ENCODE results near the gene PLA2G3.
A peak's percentile ranks its signal among the peaks of the same experiment; 100 is the strongest.
"Not testable (repeated sequence)": the region's sequence is repeated elsewhere in the genome, so short reads cannot be mapped to it uniquely, and the experiment has no call there.

PLA2G3 gene, protein sequence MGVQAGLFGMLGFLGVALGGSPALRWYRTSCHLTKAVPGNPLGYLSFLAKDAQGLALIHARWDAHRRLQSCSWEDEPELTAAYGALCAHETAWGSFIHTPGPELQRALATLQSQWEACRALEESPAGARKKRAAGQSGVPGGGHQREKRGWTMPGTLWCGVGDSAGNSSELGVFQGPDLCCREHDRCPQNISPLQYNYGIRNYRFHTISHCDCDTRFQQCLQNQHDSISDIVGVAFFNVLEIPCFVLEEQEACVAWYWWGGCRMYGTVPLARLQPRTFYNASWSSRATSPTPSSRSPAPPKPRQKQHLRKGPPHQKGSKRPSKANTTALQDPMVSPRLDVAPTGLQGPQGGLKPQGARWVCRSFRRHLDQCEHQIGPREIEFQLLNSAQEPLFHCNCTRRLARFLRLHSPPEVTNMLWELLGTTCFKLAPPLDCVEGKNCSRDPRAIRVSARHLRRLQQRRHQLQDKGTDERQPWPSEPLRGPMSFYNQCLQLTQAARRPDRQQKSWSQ

GRCh38 chr22:31139866-31140716 lies at the start of gene PLA2G3:
Gene PLA2G3 (minus strand): TSS chr22:31140508. CDS start chr22:31140354, 154 bp downstream.
- peak; percentile 54 for DNase-seq (ENCODE audit: low spot score)

GRCh38 chr22:31187627-31188026 lies 47.3 kb upstream of the PLA2G3 start:
- DNase-seq (ENCODE audit: low spot score): no peak

DNA sequence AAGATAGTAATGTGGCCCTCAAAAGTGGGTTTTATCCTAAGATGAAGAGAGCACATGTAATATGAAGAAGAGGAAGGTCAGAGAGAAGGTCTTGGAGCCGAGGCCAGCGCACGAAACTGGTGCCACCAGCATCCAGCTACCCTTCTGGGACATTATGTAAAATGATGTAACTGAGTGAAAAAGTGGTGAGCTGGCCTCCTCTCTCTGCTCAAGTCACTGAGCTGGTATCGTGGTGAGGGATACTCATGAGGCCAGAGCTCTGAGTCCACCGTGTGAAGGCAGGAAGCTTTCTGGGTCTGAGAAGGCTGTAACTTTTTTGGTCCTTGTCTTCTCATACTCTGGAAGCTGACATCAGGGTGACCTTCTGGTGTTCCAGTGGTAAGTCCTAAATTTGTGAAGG lies 44.7 kb upstream of the PLA2G3 start:
- no peak for DNase-seq (ENCODE audit: low spot score)

GRCh38 chr22:31184015-31184414 lies 43.7 kb upstream of the PLA2G3 start:
- no peak for DNase-seq (ENCODE audit: low spot score)

DNA sequence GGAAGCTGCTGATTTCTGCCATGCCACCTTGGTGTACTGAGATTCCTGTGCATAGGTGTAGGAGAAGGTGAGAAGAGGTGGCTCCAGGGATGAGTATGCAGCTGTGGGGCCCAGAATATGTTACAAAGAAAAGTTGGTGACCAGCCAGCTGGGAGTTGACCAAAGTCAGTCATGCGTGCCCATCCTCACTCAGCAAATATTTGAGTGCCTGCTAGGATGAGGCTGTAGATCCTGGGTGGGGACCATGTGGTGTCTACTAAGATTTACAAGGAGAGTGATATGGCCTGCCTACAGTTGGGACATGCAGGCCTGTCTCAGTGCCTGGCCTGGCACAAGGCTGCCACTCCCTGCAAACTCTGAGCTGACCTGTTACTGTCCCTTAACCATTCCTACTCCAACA lies 39.0 kb upstream of the PLA2G3 start:
- peak; percentile 70 for DNase-seq (ENCODE audit: low spot score)

DNA sequence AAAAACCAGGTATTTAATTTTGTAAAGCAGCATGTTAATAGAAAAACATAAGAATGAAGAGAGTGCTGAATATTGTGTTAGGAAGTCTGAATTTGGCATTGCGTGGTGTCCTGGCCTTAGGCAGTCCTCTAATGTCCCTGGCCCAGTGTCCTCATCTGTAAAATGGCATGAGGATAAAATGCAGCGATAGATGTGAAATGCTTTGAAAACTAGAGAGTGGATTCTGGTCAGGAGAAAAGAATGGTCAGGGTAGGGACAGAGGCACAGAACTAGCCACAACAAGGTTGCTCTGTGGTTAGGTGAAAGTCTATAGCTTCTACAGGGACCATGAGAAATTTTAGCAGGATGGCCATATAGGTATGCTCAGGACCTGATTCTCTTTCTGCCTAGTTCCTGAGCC lies 38.6 kb upstream of the PLA2G3 start:
- no peak for DNase-seq (ENCODE audit: low spot score)

GRCh38 chr22:31177420-31178162 lies 37.3 kb upstream of the PLA2G3 start:
- DNase-seq (ENCODE audit: low spot score): peak; percentile 91

DNA sequence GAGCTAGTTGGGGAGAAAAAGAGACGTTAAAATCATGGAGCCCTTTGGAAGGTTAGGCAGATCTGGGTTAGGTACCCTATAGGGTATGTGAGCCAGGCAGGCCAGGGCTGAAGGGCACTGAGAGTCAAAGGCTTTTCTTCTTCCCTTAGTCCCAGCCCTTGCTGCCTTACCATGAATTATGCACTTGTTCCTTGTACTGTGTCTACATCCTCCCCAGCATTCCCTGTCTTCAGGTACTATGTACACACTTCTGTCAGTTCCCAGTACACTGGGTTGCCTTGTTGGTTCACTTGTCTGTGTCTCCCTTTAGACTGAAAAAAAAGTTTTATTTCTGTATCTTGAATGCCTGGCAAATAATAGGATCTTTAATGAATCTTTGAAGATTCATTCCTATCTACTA lies 36.6 kb upstream of the PLA2G3 start:
- DNase-seq (ENCODE audit: low spot score): no peak

DNA sequence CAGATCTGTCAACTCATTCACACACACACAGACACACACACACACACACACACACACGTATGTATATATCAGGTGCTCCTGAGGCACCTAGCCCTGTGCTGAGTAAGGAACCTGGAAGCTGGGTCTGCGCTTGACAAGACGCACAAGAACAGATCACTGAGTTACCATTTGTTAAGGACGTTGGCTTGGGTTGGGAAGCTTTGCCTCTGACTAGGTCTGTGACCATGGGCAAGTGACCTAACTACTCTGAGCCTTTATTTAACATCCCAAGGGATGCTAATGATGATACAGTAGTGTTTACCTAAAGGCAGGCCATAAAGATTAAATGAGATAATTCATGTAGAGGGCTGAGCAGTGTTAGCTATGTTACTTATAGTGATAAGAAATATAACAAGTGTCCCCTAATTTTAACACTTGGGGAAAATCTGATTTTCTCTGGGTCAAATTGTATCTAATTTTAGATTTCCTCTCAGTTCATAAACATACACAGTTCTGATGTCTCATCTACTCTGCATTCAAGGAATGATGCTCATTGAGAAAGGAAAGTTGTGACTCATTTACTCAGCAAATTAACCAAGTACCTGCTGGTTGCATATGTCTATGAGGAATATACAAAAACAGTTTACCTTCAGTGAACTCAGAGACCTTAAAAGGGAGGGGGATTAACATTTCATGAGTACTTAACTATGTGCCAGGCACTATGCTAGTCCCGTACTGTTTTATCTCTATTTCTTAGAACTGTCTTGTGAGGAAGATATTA lies 33.3 kb upstream of the PLA2G3 start:
- DNase-seq (ENCODE audit: low spot score): peak; percentile 81

DNA sequence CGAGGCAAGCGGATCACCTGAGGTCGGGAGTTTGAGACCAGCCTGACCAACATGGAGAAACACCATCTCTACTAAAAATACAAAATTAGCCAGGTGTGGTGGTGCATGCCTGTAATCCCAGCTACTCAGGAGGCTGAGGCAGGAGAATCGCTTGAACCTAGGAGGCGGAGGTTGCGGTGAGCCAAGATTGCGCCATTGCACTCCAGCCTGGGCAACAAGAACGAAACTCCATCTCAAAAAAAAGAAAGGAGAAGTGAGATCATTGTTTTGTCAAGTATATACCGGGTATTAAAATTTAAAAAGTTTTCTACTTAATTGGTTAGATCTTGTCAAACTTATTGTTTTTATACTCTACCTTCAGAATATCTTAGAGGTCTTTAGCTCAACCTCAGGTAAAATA lies 31.4 kb upstream of the PLA2G3 start:
- not testable (repeated sequence) for DNase-seq (ENCODE audit: low spot score)

DNA sequence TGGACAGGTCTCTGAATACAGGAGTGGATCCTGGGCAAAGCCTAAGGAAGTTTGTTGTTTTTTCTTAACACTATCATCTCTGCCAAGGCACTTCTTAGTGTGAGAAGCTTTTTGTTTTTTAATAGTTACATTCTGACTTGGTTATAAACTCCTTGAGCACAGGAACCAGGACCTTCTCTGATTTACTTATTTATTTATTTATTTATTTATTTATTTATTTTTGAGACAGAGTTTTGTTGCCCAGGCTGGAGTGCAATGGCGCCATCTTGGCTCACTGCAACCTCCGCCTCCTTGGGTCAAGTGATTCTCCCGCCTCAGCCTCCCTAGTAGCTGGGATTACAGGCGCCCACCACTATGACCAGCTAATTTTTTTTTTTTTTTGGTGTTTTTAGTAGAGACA lies 30.7 kb upstream of the PLA2G3 start:
- no peak for DNase-seq (ENCODE audit: low spot score)

- no peak for DNase-seq (ENCODE audit: low spot score)
Observed at GRCh38 chr22:31162015-31162765, 21.9 kb upstream of the PLA2G3 start.

DNA sequence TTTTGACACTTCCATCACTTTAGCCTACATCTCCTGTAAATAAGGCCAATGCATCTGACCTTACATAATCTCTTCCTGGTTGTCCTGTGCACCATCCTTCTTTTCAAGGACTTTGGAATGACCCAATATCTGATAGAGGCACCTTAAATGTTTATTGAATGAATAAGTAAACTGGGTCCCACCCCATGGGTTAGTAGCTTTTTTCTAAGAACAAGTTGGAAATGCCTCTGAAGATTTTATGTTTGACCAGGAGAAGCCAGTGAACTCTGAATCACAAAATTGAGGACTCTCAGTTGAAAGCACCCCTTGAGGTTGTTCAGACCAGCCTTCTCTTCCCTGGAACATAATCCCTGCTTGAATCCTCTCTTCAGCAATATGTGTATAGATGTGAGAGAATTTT lies 21.1 kb upstream of the PLA2G3 start:
- no peak for DNase-seq (ENCODE audit: low spot score)

DNA sequence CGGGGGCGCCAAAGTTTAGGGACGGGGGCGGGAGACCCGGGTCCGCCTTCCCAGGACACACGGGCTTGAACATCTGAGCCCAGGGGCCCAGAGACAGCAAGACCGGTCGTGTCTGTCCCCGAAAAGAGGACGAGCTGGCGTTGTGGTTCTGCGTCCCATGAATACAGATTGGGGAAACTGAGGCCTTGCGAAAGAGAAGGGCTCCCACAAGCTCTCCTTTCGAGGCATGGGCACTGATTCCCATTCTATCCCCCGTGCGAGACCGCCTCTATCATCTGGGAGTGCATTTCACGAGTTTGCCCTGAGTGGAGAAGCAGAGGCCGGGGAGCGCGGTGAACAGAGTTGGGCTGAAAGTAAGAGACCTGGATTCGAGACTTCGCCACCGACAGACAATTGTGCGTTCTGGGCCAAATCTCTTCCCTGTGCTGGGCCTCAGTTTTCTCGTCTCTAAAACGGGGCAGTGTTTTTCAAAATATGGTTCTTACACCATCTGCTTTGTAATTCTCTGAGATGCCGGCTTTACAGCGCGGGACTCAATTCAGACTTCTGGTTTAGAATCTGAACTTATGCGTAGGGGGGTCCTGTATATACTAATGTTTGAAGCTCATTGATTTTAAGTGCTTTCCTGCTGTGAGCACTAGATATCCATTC lies 20.1 kb upstream of the PLA2G3 start:
- DNase-seq (ENCODE audit: low spot score): peak; percentile 43

DNA sequence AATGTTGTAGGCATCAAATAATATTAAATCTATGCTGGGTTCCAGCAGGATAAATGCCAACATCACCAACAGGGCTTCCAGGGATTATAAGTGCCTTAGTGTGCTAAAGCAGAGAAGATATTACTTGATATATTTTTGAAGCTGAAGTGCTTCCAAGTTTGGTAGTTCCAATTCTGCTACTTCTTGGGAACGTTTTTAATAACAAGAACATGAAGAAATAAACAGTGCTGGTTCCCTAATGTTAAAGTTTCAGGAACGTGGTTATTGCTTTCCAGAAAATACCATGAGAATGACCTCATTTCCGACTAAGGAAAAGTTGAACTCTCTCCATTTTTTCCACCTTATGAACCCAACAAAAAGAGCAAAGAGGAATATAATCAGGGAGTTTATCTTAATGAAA lies 15.1 kb upstream of the PLA2G3 start:
- DNase-seq (ENCODE audit: low spot score): no peak

- DNase-seq (ENCODE audit: low spot score): no peak
Observed at GRCh38 chr22:31154975-31155374, 14.7 kb upstream of the PLA2G3 start.

DNA sequence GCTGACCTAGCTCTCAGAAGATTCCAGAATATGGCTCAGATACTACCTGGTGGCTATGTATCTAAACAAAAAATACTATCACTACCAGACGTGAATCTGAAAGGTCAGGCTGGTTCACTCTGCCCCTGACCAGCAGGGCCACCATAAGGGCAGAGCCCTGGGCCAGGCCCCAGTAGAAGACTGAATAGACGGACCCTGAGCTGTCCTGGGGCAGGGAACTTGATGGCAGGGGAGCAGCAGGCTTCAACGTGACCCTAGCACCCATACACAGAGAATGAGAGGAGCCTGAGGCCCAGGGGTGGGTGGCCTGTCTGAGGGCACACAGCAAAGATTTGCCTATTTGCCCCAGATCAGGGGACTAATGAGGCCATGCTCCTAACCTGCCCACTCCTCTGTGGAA lies 13.0 kb upstream of the PLA2G3 start:
- DNase-seq (ENCODE audit: low spot score): no peak

GRCh38 chr22:31151872-31152271 lies 11.6 kb upstream of the PLA2G3 start:
- no peak for DNase-seq (ENCODE audit: low spot score)

DNA sequence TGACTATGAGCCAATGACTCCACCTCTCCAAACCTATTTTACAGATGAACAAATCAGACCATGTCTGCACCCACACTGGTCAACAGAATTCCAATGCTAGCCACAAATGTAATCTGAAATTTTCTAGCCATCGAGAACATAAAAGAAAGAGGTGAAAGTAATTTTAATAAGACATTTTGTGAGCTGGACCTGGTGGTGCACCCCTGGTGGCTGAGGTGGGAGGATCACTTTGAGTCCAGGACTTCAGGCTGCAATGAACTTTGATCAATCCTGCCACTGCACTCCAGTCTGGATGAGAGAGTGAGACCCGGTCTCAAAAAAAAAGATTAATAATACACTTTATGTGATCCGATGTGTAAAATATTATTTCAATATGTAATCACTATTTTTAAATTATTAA lies 10.3 kb upstream of the PLA2G3 start:
- DNase-seq (ENCODE audit: low spot score): no peak

- peak; percentile 90 for DNase-seq (ENCODE audit: low spot score)
Observed at GRCh38 chr22:31148953-31149627, 8.8 kb upstream of the PLA2G3 start.

All from AG08395 (cell line).